Stimulated activated CD4-positive, alpha-beta T cell treated with anti-CD3 and anti-CD28 coated beads, Interleukin-1b, Interleukin-23, amount 100 ng/mL, for 1 hour (primary cell): Measurements from ENCODE around the gene NDUFS5.
"Not testable (repeated sequence)": the region's sequence is repeated elsewhere in the genome, so short reads cannot be mapped to it uniquely, and the experiment has no call there.

Experiments used
- DNase-seq, 2 donors: peaks; one replicate each; pipeline ENCODE4 v3.0.0-alpha.2; 2020; ENCODE audit warnings: low read depth in 2 of 2

NDUFS5 gene

GRCh38 chr1:39026051-39026865 lies at the start of gene NDUFS5:
Gene NDUFS5 (plus strand): TSS chr1:39026350. CDS start chr1:39028725, 2,375 bp downstream.
- peak; percentile 23 to 49 for DNase-seq

GRCh38 chr1:38977399-38978244 lies 48.5 kb upstream of the NDUFS5 start:
- DNase-seq: peak in 1 of 2 donors; percentile 40

GRCh38 chr1:38978245-38978542 lies 48.0 kb upstream of the NDUFS5 start:
- not testable (repeated sequence) for DNase-seq

- not testable (repeated sequence) for DNase-seq
These were observed 46.8 kb upstream of the NDUFS5 start for GRCh38 chr1:38979380-38979779.

GRCh38 chr1:38989979-38990378 lies 36.2 kb upstream of the NDUFS5 start:
- DNase-seq: no peak

- no peak for DNase-seq
These were observed 35.8 kb upstream of the NDUFS5 start for GRCh38 chr1:38990386-38990737.

- DNase-seq: peak; percentile 91 to 94
These were observed 35.2 kb upstream of the NDUFS5 start, which contains the start of gene AKIRIN1 for GRCh38 chr1:38990738-38991637. Gene AKIRIN1 (plus strand): TSS chr1:38991276. CDS start chr1:38991381, 105 bp downstream.

GRCh38 chr1:38991638-38992411 lies 34.3 kb upstream of the NDUFS5 start:
- DNase-seq: no peak

GRCh38 chr1:38992412-38993111 lies 33.6 kb upstream of the NDUFS5 start:
- no peak for DNase-seq

GRCh38 chr1:38994196-38994595 lies 32.0 kb upstream of the NDUFS5 start:
- no peak for DNase-seq

- no peak for DNase-seq
These were observed 28.9 kb upstream of the NDUFS5 start for GRCh38 chr1:38997034-38997900.

GRCh38 chr1:38997901-38998190 lies 28.3 kb upstream of the NDUFS5 start:
- DNase-seq: no peak

GRCh38 chr1:39001516-39002421 lies 24.4 kb upstream of the NDUFS5 start:
- DNase-seq: no peak

- DNase-seq: no peak
These were observed 22.9 kb upstream of the NDUFS5 start for GRCh38 chr1:39003281-39003680.

GRCh38 chr1:39003794-39004193 lies 22.4 kb upstream of the NDUFS5 start:
- DNase-seq: no peak

GRCh38 chr1:39006287-39006686 lies 19.9 kb upstream of the NDUFS5 start:
- no peak for DNase-seq

GRCh38 chr1:39006726-39007645 lies 19.2 kb upstream of the NDUFS5 start:
- DNase-seq: no peak

- DNase-seq: not testable (repeated sequence)
These were observed 11.2 kb upstream of the NDUFS5 start for GRCh38 chr1:39014956-39015355.
